PFSK-1 (cell line): Measurements from ENCODE around the gene NRROS.

Experiments
- FOXP2 ChIP-seq: optimal IDR thresholded peaks from 2 replicates; pipeline ENCODE3; 2011; ENCODE audit warnings: borderline replicate concordance, control low read depth, inconsistent platforms; ENCODE audit not compliant: insufficient read depth; ENCODE audit errors: extremely low read length, extremely low read depth
- POLR2AphosphoS5 ChIP-seq: IDR thresholded peaks from 2 replicates; pipeline ENCODE4 v1.6.1; 2012; ENCODE audit warnings: low read depth, mild to moderate bottlenecking, control low read depth, low read length, moderate library complexity
- SIN3A ChIP-seq: IDR thresholded peaks from 2 replicates; pipeline ENCODE4 v1.6.1; 2012; ENCODE audit warnings: mild to moderate bottlenecking, low read length, moderate library complexity, borderline replicate concordance; ENCODE audit not compliant: insufficient read depth
- TAF1 ChIP-seq: IDR thresholded peaks from 2 replicates; pipeline ENCODE4 v1.6.1; 2012; ENCODE audit warnings: low read length, control low read depth, borderline replicate concordance; ENCODE audit not compliant: insufficient read depth

GRCh38 chr3:196608693-196609092 is 30.8 kb upstream of the NRROS start:
- TF ChIP-seq SIN3A = no peak
- TF ChIP-seq POLR2AphosphoS5 = no peak
- no peak for TF ChIP-seq TAF1
- TF ChIP-seq FOXP2 = no peak
